ENCODE results near the gene LRRC74B.
"Not testable (repeated sequence)": the region's sequence is repeated elsewhere in the genome, so short reads cannot be mapped to it uniquely, and the experiment has no call there.

LRRC74B gene

GRCh38 chr22:21068681-21069276 is 23.0 kb downstream of the LRRC74B start:
- TF ChIP-seq, protein P1, sequence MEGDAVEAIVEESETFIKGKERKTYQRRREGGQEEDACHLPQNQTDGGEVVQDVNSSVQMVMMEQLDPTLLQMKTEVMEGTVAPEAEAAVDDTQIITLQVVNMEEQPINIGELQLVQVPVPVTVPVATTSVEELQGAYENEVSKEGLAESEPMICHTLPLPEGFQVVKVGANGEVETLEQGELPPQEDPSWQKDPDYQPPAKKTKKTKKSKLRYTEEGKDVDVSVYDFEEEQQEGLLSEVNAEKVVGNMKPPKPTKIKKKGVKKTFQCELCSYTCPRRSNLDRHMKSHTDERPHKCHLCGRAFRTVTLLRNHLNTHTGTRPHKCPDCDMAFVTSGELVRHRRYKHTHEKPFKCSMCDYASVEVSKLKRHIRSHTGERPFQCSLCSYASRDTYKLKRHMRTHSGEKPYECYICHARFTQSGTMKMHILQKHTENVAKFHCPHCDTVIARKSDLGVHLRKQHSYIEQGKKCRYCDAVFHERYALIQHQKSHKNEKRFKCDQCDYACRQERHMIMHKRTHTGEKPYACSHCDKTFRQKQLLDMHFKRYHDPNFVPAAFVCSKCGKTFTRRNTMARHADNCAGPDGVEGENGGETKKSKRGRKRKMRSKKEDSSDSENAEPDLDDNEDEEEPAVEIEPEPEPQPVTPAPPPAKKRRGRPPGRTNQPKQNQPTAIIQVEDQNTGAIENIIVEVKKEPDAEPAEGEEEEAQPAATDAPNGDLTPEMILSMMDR (IDR thresholded peaks at IDR 0.05; ENCODE audit: control extremely low read depth, extremely low read depth, low read depth, missing control alignments) = no peak
- ChIA-PET POLR2A (no interaction called here), CTCF (no interaction called here)
- no peak for DNase-seq (ENCODE audit: extremely low spot score)

DNA sequence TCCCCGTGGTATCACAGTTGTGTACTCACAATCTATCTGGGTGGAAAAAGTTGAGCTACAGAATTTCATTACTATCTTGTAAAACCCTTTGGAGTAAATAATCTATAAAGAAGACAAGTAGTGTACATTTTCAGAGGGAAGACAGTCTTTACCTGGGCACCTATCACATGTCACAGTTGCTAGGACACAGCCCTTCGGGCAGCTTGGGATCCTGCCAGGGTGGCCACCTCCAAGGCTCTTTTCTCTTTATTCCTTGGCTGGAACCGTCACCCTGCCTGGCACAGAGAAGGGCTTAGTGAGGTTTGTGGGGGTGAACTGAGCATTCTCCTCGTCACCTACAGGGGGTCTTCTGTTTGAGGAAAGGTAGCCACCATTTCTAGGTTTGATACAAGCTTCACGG is 23.6 kb downstream of the LRRC74B start:
- POLR2A ChIA-PET = no interaction called here
- DNase-seq (ENCODE audit: extremely low spot score) = no peak
- CTCF ChIA-PET = interaction anchor here (1.2 kb wide), 1 partner anchor 32 kb away, joined by 4 read pairs; no protein-coding TSS in a partner anchor
- TF ChIP-seq, protein P1 (IDR thresholded peaks at IDR 0.05; ENCODE audit: control extremely low read depth, extremely low read depth, low read depth, missing control alignments) = no peak

GRCh38 chr22:21070690-21071615 is 25.2 kb downstream of the LRRC74B start:
- ChIA-PET POLR2A (no interaction called here), CTCF (interaction anchor here (1.2 kb wide), 1 partner anchor 33 kb away, joined by 4 read pairs; no protein-coding TSS in a partner anchor)
- TF ChIP-seq, protein P1 (IDR thresholded peaks at IDR 0.05; ENCODE audit: control extremely low read depth, extremely low read depth, low read depth, missing control alignments) = no peak

GRCh38 chr22:21071796-21072195 is 26.1 kb downstream of the LRRC74B start:
- POLR2A ChIA-PET; CTCF ChIA-PET; DNase-seq (ENCODE audit: extremely low spot score): not testable (repeated sequence)

More at GRCh38 chr22:21070690-21071615, 25.2 kb downstream of the LRRC74B start:
- DNase-seq (ENCODE audit: extremely low spot score) = no peak

DNA sequence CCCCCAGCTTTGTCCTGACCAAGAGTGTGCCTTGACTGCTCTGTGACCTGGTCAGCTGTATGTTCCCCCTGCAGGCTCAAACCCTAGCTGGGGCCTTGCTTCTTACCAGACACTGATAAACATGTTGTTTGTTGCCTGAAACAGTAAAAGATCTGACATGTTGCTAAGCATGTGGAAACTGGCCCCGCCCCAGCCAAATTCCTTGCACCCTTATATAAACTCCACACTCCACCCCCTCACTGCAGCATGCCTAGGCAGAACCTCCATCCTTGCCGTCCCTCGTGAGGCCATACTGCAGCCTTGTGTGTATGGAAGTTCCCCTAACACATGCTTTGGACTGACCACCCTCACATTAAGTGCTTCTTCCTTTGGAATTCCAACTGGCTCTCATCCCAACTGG is 27.3 kb downstream of the LRRC74B start:
- CTCF ChIA-PET = interaction anchor here (1.9 kb wide), 1 partner anchor 30 kb away, joined by 7 read pairs; no protein-coding TSS in a partner anchor
- DNase-seq (ENCODE audit: extremely low spot score) = no peak
- TF ChIP-seq, protein P1 (IDR thresholded peaks at IDR 0.05; ENCODE audit: control extremely low read depth, extremely low read depth, low read depth, missing control alignments) = no peak
- POLR2A ChIA-PET = no interaction called here

DNA sequence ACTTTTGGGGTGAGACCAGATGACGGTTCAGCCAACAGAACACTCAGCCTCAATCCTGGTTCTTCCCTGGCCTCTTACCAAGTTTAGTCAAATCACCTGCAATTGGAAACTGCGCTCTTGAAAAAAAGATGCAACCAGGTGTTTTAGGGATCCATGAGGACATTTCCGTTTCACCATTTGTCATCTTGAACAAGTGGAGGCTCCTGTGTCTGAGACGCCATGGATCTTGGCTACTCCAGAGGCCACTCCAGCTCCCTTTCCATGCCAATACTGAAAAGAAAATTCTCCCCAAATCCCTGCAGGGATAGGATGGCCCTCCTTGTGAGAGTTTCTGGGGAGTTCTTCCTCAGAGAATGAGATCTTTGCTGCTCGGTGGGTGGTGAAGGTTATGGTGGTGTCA is 27.7 kb downstream of the LRRC74B start:
- DNase-seq (ENCODE audit: extremely low spot score) = no peak
- POLR2A ChIA-PET = no interaction called here
- TF ChIP-seq, protein P1 (IDR thresholded peaks at IDR 0.05; ENCODE audit: control extremely low read depth, extremely low read depth, low read depth, missing control alignments) = no peak
- CTCF ChIA-PET = interaction anchor here (1.9 kb wide), 1 partner anchor 29 kb away, joined by 7 read pairs; no protein-coding TSS in a partner anchor

Measured in GM10248 (cell line).